Midbrain (tissue), 1 donor: ENCODE data around the gene SCMH1.
A peak's percentile ranks its signal among the peaks of the same experiment; 100 is the strongest.

Experiments used
- DNase-seq: peaks from one replicate; lab custom pipeline; 2025; lab: John Stamatoyannopoulos, UW

Gene SCMH1

DNA sequence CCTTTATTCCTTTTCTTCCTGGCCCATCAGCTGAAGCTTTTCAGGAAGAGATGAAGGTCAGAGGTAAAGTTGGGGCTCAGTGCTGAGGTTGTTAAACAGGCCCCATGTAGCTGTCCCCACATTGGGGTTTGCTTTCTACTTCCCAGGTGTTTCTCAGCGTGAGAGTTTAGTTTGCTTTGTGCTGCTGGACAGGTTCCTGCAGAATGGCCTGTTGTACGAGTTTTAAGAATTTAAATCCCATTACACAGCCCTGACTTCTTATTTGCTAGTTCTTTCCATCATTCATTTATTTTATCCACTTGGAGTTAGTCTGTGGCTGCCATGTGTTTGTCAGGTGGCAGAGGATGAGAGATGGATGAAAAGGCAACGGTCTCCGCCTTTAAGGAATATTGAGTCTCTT lies 243.4 kb downstream of the SCMH1 start:
- no peak for DNase-seq

- no peak for DNase-seq
Measured at GRCh38 chr1:40997096-40997495, 245.0 kb downstream of the SCMH1 start.

DNA sequence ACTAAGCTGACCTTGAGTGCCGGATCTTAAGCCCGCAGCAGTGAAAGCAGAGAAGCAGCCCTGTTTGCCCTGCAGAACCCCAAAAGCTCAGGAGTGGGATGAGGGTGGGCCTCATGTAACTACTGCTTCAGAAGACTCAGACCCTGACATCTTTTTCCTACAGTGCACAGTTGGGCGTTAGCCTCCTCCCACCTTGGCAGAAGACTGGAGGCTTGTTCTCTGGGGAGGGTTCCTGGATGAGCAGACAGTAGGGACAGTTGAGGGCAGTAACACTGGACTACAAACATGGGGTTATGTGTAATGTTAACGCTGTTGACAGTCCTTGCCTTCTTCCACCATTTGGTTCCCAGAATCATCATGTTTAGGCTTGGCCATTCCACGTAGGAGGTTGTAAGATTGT lies 253.0 kb downstream of the SCMH1 start:
- DNase-seq = no peak

- no peak for DNase-seq
Measured at GRCh38 chr1:40988280-40988679, 253.8 kb downstream of the SCMH1 start.

- DNase-seq = no peak
Measured at GRCh38 chr1:40987439-40988276, 254.4 kb downstream of the SCMH1 start.

DNA sequence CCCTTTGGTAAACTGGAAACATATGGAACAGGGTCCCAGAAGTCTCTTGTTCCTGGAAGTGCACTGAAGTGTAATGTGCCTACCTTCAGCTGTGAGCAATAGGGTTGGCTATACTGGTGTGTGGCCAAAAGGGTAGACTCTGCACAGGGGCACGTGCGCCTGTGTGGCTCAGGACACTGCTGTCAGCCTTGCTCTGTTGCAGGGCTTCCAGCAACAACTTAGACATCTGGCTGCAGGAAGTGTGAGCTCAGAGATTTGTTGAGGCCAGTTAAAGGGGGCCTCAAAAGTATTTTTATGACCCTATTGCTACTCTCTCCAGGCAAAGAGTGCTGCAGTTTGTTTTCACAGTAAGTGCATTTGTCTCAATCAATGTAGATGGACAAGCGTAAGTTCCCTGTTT lies 255.2 kb downstream of the SCMH1 start:
- DNase-seq = no peak

DNA sequence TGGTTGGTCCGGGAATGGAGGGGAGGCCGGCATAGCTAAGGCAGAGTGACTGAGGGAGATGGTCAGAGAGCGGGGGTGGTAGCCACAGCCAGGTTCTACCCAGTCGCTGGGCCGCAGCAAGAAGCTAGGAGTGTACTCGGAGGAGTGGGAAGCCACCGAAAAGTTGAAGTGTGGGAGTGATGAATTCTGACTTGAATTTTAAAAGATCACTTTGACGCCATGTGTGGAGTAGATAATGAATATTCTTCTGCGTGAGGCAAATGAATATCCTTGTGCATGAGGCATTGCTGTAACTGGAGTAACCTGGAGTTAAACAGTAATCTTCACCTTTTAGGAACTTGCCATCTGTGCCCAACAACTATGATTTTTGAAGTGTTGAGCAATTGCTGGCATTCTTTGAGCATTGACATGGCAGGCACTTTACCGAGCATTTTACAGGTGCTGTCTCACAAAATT lies 255.8 kb downstream of the SCMH1 start:
- DNase-seq = no peak

GRCh38 chr1:40985875-40986274 lies 256.2 kb downstream of the SCMH1 start:
- no peak for DNase-seq

- DNase-seq = no peak
Measured at GRCh38 chr1:40985161-40985560, 256.9 kb downstream of the SCMH1 start.

- no peak for DNase-seq
Measured at GRCh38 chr1:40984531-40984930, 257.6 kb downstream of the SCMH1 start.

GRCh38 chr1:40984066-40984465 lies 258.0 kb downstream of the SCMH1 start:
- no peak for DNase-seq

DNA sequence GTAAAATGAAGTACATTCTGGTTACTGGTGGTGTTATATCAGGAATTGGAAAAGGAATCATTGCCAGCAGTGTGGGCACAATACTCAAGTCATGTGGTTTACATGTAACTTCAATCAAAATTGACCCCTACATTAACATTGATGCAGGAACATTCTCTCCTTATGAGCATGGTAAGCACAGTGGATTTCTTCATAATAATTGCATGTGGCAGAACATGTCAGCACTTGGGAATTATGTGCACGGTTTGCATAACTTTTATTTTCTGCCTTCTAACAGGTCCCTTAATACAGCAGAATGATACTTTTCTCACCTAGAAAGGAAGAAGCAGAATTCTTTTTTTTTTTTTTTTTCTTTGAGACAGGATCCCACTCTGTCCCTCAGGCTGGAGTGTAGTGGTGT lies 258.8 kb downstream of the SCMH1 start:
- DNase-seq = no peak

DNA sequence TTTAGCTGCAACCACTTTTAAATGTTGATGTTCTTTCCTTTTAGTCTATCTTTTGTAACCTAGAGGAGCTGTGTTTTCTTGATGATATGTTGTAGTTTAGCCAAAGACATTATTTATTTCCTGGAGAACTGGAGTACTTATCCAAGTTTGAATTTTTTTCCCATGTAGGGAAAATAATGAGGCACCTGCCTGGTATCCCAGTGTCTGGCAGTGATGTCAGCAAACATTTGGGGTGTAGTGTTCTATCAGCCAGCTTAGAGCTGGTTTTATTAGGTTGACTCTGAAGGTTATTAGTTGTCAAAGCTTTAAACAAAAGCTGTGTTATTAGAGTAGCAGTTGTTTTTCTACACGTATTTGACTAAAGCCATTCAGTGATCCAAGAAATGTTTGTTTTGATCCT lies 259.4 kb downstream of the SCMH1 start:
- DNase-seq = no peak

DNA sequence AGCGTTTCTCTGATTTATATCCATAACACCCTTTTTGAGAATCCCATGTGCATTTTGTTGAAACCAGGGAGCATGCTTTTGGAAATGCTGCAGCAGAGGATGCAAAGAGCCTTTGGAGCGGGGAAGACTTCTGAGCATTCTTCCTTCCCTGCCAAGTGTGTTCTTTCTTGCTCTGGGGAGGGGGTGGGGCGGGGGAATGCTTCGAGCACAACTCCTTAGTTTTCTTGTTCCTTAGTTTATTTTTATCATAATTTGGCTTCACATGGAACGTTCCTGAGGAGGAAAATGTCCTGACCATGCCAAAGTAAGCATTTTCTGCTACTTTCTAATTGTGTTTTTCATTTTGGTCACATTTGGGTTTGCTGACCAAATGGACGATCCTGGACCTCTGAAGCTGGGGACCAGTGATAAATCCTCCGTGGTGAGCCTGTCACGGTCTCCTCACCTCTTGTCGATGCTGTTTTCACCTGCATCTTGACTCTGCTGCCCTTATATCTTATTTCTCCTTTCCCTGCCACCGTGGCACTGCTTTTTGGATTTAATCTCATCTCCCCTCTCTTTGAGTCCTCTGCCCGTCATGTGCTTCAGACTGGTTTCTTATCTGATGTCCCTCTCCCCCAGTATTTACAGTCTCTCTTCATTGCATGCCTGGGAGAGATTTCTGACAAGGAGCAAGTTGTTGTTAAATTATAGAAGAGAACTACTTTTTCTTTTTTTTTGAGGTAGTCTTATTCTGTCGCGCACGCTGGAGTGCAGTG lies 260.2 kb downstream of the SCMH1 start:
- DNase-seq = no peak

- no peak for DNase-seq
Measured at GRCh38 chr1:40980453-40981121, 261.5 kb downstream of the SCMH1 start.

DNA sequence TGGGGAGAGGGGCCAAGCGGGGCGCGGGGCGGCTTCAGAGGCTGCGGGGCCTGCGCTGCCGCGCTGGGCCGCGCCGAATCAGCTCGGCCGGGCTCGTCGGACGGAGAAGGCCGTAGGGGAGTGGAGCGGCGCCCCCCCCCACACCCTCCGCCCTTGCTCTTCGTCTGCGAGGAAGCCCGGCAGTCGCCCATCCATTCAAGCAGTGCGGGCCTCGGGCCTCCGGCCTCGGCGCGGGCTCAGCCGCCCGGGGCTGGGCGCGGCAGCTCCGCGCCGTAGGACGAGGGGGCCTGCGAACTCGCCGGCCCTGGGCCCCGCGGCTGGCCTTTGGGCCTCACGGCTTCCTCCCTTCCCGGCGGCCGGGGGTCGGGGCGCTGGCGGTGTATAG lies 262.0 kb downstream of the SCMH1 start:
- DNase-seq = no peak

DNA sequence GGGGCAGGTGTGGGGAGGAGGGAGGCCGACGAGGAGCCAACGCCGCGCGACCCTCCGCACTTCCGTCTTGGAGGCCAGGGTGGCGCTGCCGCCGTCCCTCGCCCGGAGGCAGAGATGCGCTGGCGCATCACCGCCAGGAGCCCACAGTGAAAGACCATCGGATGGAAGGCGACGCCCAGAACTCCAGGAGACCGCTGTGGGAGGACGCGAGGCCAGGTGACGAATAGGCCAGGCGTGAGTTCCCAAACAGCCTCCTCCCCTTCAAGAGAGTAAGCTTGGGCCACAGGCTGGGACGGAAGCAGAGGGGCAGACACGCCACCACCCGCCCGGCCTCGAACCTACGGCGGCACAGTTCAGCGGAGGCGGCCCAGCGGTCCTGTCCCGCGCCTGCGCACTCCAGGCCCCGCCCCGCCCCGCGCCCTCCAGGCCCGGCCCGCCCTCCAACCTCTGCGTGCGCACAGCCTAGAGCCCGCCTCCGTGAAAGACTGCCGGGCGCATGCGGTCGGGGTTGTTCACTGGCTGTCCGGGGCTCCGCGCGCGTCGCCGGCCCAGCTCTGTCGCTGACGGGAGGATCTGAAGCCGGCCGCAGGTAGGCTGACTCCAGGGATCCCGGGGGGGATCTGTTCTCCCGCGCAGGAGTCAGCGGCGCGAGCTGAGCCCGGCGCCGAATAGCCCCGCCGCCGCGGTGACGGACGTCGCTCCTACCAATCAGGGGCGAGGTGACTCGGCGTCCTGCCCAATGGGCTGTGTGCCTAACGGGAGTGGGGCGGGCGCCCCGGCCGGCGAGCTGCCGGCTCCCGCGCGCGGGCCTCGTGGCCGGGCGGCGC lies 262.7 kb downstream of the SCMH1 start, which contains the start of gene CTPS1:
Gene CTPS1 (plus strand): TSS at position 456 of the 827 bp plus-strand sequence. CDS start 3,595 bp downstream, outside the sequence.
- peak; percentile 96 for DNase-seq

- DNase-seq = no peak
Measured at GRCh38 chr1:40978886-40979240, 263.2 kb downstream of the SCMH1 start.

DNA sequence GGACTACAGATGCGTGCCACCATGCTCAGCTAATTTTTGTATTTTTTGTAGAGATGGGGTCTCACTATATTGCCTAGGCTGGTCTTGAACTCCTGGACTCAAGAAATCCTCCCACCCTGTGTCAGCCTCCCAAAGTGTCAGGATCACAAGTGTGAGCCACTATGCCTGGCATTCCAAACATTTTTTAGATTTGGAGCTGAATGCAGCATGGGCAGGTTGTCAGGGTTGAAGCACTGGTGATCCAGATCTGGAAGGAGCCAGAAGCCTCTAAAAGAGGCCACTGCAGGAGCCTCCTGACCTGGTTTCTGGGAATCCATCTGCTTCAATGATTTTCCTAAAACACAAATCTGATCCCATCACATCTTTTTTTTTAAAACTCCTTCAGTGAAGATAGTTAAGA lies 264.4 kb downstream of the SCMH1 start:
- DNase-seq = no peak
